Measurements from ENCODE around the gene PDLIM5. TPM values are rescaled to one million over a fixed set of nuclear protein-coding genes. Genes with fewer than 3 reads are reported as not detected.

Gene PDLIM5
- total and polyA plus RNA-seq, 7 donors: 215 to 840 (median 480) TPM

GRCh38 chr4:94540476-94540875, 88.7 kb downstream of the PDLIM5 start:
- H3K27ac ChIP-seq: peak overlapping the region; percentile 84
- H3K4me1 ChIP-seq: peaks cover 77% of the 10 kb centered on the region

GRCh38 chr4:94544811-94545210, 93.1 kb downstream of the PDLIM5 start:
- Histone ChIP-seq H3K36me3 (ENCODE audit: insufficient read depth in 1 of 2, low read depth in 1 of 2) (peaks cover 0 to 8% of the 10 kb centered on the region in 2 donors), H3K27ac (peak overlapping the region; percentile 83), H3K4me1 (peaks cover 68% of the 10 kb centered on the region), H3K9me3 (no peaks in the 10 kb centered on the region), H3K4me3 (no peak overlapping the region), H3K27me3 (ENCODE audit: insufficient read depth in 3 of 3, low read length in 2 of 3) (no peaks in the 10 kb centered on the region)
- no peak for DNase-seq
- intact Hi-C loops (cut with DNase I): no loop called here
- ATAC-seq: no peak
- 71 to 81% (median 74%) methylated on average over 2 of the region's 2 CpGs for WGBS, 3 donors
- TF ChIP-seq, protein P1, sequence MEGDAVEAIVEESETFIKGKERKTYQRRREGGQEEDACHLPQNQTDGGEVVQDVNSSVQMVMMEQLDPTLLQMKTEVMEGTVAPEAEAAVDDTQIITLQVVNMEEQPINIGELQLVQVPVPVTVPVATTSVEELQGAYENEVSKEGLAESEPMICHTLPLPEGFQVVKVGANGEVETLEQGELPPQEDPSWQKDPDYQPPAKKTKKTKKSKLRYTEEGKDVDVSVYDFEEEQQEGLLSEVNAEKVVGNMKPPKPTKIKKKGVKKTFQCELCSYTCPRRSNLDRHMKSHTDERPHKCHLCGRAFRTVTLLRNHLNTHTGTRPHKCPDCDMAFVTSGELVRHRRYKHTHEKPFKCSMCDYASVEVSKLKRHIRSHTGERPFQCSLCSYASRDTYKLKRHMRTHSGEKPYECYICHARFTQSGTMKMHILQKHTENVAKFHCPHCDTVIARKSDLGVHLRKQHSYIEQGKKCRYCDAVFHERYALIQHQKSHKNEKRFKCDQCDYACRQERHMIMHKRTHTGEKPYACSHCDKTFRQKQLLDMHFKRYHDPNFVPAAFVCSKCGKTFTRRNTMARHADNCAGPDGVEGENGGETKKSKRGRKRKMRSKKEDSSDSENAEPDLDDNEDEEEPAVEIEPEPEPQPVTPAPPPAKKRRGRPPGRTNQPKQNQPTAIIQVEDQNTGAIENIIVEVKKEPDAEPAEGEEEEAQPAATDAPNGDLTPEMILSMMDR (IDR thresholded peaks at IDR 0.05): no peak

More at GRCh38 chr4:94540476-94540875, 88.7 kb downstream of the PDLIM5 start:
- TF ChIP-seq, protein P1 (IDR thresholded peaks at IDR 0.05): no peak
- H3K27me3 ChIP-seq (ENCODE audit: insufficient read depth in 3 of 3, low read length in 2 of 3): no peaks in the 10 kb centered on the region
- no peak overlapping the region for H3K4me3 ChIP-seq
- no peaks in the 10 kb centered on the region for H3K9me3 ChIP-seq
- 54 to 79% (median 68%) methylated on average over 1 of the region's 1 CpG for WGBS, 3 donors
- no peak for ATAC-seq
- no peak for DNase-seq
- H3K36me3 ChIP-seq (ENCODE audit: insufficient read depth in 1 of 2, low read depth in 1 of 2): no peaks in the 10 kb centered on the region
- intact Hi-C loops (cut with DNase I): no loop called here

- no peak for ATAC-seq
- H3K4me3 ChIP-seq: no peak overlapping the region
- no peak for DNase-seq
- peak overlapping the region; percentile 83 for H3K27ac ChIP-seq
- H3K27me3 ChIP-seq (ENCODE audit: insufficient read depth in 3 of 3, low read length in 2 of 3): no peaks in the 10 kb centered on the region
- H3K36me3 ChIP-seq (ENCODE audit: insufficient read depth in 1 of 2, low read depth in 1 of 2): peaks cover 0 to 10% of the 10 kb centered on the region in 2 donors
- 54 to 75% (median 63%) methylated on average over 2 of the region's 2 CpGs for WGBS, 3 donors
- no peaks in the 10 kb centered on the region for H3K9me3 ChIP-seq
- H3K4me1 ChIP-seq: peaks cover 67% of the 10 kb centered on the region
- intact Hi-C loops (cut with DNase I): no loop called here
- TF ChIP-seq, protein P1 (IDR thresholded peaks at IDR 0.05): no peak
Measured at GRCh38 chr4:94545296-94545695, 93.6 kb downstream of the PDLIM5 start.

DNA sequence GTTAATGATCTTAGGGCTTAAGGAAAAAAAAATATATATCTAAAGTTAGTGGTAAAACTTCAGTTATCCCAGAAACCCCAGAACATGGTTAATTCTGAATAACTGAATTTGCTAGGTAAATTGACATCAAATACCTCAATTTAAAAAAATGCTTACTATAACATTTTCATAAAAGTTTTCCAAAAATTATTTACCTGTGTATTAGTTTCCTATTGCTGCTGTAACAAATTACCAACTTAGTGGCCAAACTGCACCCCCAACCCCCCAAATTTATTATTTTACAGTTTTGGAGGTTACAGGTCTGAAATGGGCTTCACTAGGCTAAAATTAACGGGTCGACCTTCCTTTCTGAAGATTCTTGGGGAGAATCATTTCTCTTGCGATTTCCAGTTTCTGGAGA, 95.2 kb downstream of the PDLIM5 start:
- TF ChIP-seq, protein P1 (IDR thresholded peaks at IDR 0.05): no peak
- H3K4me3 ChIP-seq: no peak overlapping the region
- WGBS, 3 donors: 96 to 97% (median 97%) methylated on average over 3 of the region's 3 CpGs
- peaks cover 51% of the 10 kb centered on the region for H3K4me1 ChIP-seq
- no peaks in the 10 kb centered on the region for H3K9me3 ChIP-seq
- intact Hi-C loops (cut with DNase I): no loop called here
- no peaks in the 10 kb centered on the region for H3K27me3 ChIP-seq (ENCODE audit: insufficient read depth in 3 of 3, low read length in 2 of 3)
- H3K27ac ChIP-seq: peak overlapping the region; percentile 83
- no peak for ATAC-seq
- DNase-seq: no peak
- H3K36me3 ChIP-seq (ENCODE audit: insufficient read depth in 1 of 2, low read depth in 1 of 2): peaks cover 0 to 10% of the 10 kb centered on the region in 2 donors

GRCh38 chr4:94548571-94548970, 96.8 kb downstream of the PDLIM5 start:
- peak in 1 of 2 donors; percentile 56 for DNase-seq
- intact Hi-C loops (cut with DNase I): no loop called here

More at GRCh38 chr4:94548571-94548970, 96.8 kb downstream of the PDLIM5 start:
- WGBS, 3 donors: 3 to 21% (median 10%) methylated on average over 1 of the region's 1 CpG
- Histone ChIP-seq H3K27me3 (ENCODE audit: insufficient read depth in 3 of 3, low read length in 2 of 3) (no peaks in the 10 kb centered on the region), H3K4me1 (peaks cover 45% of the 10 kb centered on the region), H3K36me3 (ENCODE audit: insufficient read depth in 1 of 2, low read depth in 1 of 2) (peaks cover 0 to 16% of the 10 kb centered on the region in 2 donors), H3K27ac (peak overlapping the region; percentile 83), H3K9me3 (no peaks in the 10 kb centered on the region), H3K4me3 (no peak overlapping the region)
- peak; percentile 78 to 87 (median 82) for ATAC-seq
- TF ChIP-seq, protein P1 (IDR thresholded peaks at IDR 0.05): no peak
